Epithelial cell of proximal tubule (primary cell): Measurements from ENCODE around the gene SRRM2. TPM values are rescaled to one million over a fixed set of nuclear protein-coding genes. Genes with fewer than 3 reads are reported as not detected.

Experiments used
- DNase-seq: peaks from one replicate; pipeline ENCODE4 v3.0.0-alpha.2; 2011; ENCODE audit warnings: low read depth
- H3K4me3 ChIP-seq: 2 replicates; pipeline ENCODE4 v1.5.1; 2011; ENCODE audit warnings: low read depth, mild to moderate bottlenecking, low read length
- CTCF ChIP-seq: conservative IDR thresholded peaks from 2 replicates; pipeline ENCODE4 v1.5.1; 2012; ENCODE audit warnings: low read depth, mild to moderate bottlenecking, low read length
- total RNA-seq: library from RNA; depleted of rRNA; stranded (reverse); fragments of >200 nt; gene quantifications from 2 replicates; pipeline ENCODE4 v1.2.3, GENCODE V29; 2015

Gene SRRM2
- total RNA-seq, 1 donor from 2014 or later: 91.6 TPM

GRCh38 chr16:2784358-2785100 is 32.1 kb downstream of the SRRM2 start:
- peak overlapping the region; percentile 26 for H3K4me3 ChIP-seq
- no peak for TF ChIP-seq CTCF
- DNase-seq: no peak

- TF ChIP-seq CTCF: no peak
- H3K4me3 ChIP-seq: peak overlapping the region; percentile 26
- no peak for DNase-seq
Measured at GRCh38 chr16:2785101-2785991, 32.9 kb downstream of the SRRM2 start.

GRCh38 chr16:2786061-2786825 is 33.8 kb downstream of the SRRM2 start:
- H3K4me3 ChIP-seq: no peak overlapping the region
- DNase-seq: no peak
- no peak for TF ChIP-seq CTCF

GRCh38 chr16:2786826-2787151 is 34.4 kb downstream of the SRRM2 start:
- no peak overlapping the region for H3K4me3 ChIP-seq
- TF ChIP-seq CTCF: no peak
- DNase-seq: no peak

- no peak for DNase-seq
- H3K4me3 ChIP-seq: no peak within 1 kb of the TSS
- no peak for TF ChIP-seq CTCF
Measured at GRCh38 chr16:2787406-2787805, 35.0 kb downstream of the SRRM2 start, which contains the start of gene PRSS33. Gene PRSS33 (minus strand): TSS chr16:2787560. CDS start chr16:2786547, 1,013 bp downstream.

- TF ChIP-seq CTCF: no peak
- DNase-seq: no peak
- no peak overlapping the region for H3K4me3 ChIP-seq
Measured at GRCh38 chr16:2787961-2788360, 35.5 kb downstream of the SRRM2 start.
